ENCODE data around the gene GALNT18. TPM values are rescaled to one million over a fixed set of nuclear protein-coding genes. Genes with fewer than 3 reads are reported as not detected.

Gene GALNT18
- total RNA-seq, 1 experiment from 2014 or later: 15.1 TPM

DNA sequence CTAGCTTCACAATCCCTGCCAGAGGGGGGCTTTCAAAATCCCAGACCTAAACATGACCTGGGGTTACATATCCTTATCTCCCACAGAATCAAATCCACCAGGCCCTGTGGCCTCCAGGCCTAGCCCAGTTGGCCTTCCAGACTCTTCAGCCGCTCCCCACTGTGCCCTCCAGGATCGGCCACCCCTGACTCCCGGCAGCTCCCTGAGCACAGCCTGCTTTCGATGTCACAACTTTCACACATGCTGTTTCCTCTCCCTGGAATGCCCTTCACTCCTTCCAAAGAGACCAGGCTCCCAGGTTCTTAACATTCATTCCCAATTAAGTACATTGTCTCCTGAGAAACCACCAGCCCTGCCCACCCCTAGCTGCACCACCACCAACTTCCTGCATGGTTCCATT is 331.5 kb downstream of the GALNT18 start:
- Histone ChIP-seq H3K27ac (no peak overlapping the region), H3K27me3 (no peaks in the 10 kb centered on the region), H3K4me1 (no peaks in the 10 kb centered on the region; the same call in 1 of the 2 replicates), H3K9me3 (replicated peaks) (no peaks in the 10 kb centered on the region), H3K4me3 (no peak overlapping the region), H3K36me3 (no peaks in the 10 kb centered on the region)
- no peak for DNase-seq

DNA sequence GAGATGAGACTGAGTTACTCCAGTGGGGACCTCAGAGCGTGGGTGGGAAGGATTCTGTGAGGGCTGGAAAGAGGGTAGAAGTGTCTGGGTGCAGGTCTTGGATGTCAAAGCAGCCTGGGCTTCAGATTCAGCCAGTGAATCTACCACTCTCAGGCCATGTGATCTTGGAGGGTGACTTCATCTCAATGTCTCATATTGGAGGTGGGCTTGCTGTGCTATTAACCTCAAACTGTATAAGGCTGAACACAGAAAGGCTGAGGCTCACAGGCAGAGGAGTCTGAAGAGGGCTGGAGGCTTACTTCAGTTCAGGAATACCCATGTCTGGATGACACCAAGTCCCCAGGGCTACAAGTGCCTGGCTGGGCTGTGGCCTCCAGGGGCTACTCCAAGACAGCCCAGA is 332.1 kb downstream of the GALNT18 start:
- Histone ChIP-seq H3K27ac (no peak overlapping the region), H3K27me3 (no peaks in the 10 kb centered on the region), H3K4me3 (no peak overlapping the region), H3K4me1 (no peaks in the 10 kb centered on the region; the same call in 1 of the 2 replicates), H3K36me3 (no peaks in the 10 kb centered on the region), H3K9me3 (replicated peaks) (no peaks in the 10 kb centered on the region)
- no peak for DNase-seq

DNA sequence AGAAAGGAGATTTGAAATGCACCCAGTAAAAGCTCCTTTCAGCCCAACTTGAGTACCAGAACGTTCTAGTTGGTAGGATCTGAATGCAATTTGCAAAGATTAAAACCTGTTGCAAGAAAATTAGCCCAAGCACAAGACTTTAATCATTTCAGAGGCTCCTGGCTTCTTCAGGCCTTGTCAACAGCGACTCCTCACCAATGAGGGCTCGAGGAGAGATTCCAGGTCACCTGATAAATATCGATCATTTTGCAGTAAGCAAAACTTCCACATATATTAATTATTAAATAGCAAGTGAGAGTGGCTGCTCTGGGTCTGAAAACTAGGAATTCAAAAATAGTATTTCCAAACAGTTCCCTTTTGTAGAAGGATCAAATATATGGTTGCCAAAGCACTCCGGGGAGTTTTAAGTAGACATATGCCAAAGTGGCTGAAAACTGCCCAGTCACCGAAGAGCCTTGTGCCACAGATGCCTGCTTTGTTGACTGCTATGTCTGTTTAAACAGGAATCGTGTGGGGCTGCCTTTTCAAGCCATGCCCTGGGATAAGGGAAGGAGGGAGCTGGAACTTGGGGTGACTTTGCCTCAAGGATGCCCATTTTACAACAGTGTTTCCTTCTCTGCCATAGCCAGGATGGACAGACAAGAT is 332.7 kb downstream of the GALNT18 start:
- DNase-seq: no peak
- no peak overlapping the region for H3K4me3 ChIP-seq
- H3K9me3 ChIP-seq (replicated peaks): no peaks in the 10 kb centered on the region
- no peaks in the 10 kb centered on the region for H3K36me3 ChIP-seq
- no peaks in the 10 kb centered on the region; the same call in 1 of the 2 replicates for H3K4me1 ChIP-seq
- no peaks in the 10 kb centered on the region for H3K27me3 ChIP-seq
- H3K27ac ChIP-seq: no peak overlapping the region

DNA sequence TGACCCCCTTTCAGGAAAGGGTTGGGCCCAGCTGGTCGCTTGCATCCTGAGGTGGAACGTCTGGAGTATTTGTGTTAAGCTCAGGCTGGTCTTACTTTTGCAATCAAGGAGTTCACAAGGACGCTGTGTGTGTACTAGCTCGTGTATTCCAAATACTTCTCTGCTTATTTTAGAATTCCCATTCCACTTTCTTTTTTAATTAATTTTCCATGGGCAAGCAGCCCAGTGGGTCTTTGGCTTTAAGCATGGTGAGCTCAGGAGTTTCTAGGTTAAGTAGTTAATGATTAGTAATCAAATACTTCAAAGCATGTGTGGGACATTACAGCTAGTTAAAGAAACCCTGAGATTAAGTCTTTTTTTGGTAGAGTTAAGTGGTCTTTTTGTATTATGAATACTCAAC is 337.3 kb downstream of the GALNT18 start:
- DNase-seq: no peak
- no peak overlapping the region for H3K27ac ChIP-seq
- H3K4me3 ChIP-seq: no peak overlapping the region
- H3K36me3 ChIP-seq: no peaks in the 10 kb centered on the region
- peaks cover 14% of the 10 kb centered on the region for H3K4me1 ChIP-seq
- H3K9me3 ChIP-seq (replicated peaks): no peaks in the 10 kb centered on the region
- no peaks in the 10 kb centered on the region for H3K27me3 ChIP-seq

DNA sequence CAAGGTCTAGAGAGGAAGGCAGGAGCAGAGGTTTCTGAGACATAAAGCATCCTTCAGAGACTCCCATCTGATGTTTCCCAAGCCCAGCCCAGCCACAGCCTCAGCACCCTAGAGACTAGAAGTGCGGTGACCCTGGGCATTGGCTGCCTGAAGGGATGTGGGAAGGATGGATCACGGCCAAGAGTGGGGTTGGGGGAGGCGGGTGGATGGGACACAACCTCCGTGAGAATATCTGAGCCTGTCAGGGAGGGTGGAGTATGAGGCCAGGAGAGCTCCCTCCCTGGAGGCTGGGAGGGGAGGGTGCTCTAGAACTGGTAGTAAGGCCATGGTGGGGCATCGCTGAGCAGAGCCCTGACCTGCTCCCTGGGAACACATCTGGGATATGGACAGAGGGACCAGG is 340.2 kb downstream of the GALNT18 start:
- Histone ChIP-seq H3K4me1 (peaks cover 19% of the 10 kb centered on the region), H3K9me3 (replicated peaks) (no peaks in the 10 kb centered on the region), H3K27ac (no peak overlapping the region), H3K36me3 (no peaks in the 10 kb centered on the region), H3K4me3 (no peak overlapping the region), H3K27me3 (no peaks in the 10 kb centered on the region)
- DNase-seq: no peak

DNA sequence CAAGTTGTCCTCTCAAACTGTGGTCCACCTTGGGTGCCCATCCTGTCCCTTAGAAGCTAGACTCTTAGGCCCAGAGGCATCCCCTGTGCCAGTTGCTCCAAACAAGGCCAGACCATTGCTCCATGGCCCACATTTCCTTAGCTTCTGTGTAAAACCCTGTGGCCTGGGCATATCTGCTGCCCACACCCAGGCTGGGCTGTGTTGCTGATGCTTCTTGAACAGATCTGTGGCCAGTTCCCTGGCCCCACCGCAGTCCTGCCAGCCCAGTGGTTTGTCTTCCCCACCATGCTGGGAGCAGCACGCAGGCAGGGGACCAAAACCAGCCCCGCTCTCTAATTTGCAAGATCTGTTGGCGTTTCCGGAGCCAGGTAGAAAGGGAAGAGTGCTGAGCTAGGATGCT is 341.0 kb downstream of the GALNT18 start:
- Histone ChIP-seq H3K4me1 (peaks cover 19% of the 10 kb centered on the region), H3K4me3 (no peak overlapping the region), H3K9me3 (replicated peaks) (no peaks in the 10 kb centered on the region), H3K27me3 (no peaks in the 10 kb centered on the region), H3K36me3 (no peaks in the 10 kb centered on the region), H3K27ac (peak overlapping the region; percentile 69)
- no peak for DNase-seq

DNA sequence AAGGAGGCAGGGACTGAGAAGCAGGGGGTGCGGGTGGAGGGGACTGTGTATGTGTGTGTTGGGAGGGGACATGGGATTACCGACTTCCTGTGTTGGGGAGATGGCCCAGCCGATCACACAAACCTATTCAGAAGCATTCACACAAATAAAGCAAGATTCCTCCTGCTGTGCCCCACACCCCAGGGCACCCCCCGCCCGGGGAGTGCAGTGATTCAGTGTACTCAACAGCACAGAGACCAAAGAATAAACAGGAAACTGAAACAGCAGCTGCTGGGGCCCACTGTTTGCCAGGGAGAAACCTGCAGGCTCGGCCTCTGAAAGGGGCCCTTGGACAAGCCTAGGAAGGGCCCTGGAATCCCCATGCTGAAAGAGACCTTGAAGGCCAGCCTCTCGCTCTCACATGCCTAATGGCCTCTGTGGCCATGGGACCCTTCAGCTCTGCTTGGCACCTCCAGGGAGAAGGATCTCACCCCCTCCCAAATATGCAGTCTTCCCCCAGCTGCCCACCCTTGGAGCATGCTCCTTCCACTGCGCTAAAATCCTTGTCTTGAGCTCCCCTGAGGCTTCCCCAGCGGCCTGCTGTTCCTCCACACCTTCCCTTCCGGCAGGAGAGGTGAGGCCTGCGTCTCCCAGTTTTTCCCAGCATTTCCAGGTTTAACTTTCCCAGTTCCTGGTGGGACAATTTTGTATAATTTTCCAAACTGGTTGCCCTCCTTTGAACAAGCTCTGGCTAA is 341.7 kb downstream of the GALNT18 start:
- H3K36me3 ChIP-seq: no peaks in the 10 kb centered on the region
- peak overlapping the region; percentile 69 for H3K27ac ChIP-seq
- peaks cover 19% of the 10 kb centered on the region for H3K4me1 ChIP-seq
- no peak overlapping the region for H3K4me3 ChIP-seq
- peak; percentile 90 to 95 for DNase-seq
- H3K27me3 ChIP-seq: no peaks in the 10 kb centered on the region
- no peaks in the 10 kb centered on the region for H3K9me3 ChIP-seq (replicated peaks)

DNA sequence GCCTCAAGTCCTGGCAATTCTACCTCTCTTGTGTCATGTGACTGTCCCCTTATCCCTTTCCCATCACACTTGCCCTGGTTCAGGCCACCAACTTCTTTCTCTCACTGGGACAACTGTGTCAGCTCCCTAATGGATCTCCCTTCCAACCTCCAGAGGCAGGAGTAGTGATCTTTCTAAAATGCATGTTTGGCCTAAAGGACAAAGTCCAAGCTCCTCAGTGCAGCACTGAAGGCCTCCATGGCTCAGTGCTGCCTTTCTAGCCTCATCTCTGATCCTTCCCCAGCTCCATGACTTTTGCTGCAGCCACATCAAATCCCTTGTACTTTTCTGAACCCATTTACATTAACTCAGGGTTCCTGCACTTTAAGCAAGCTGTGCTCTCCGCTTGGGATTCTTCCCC is 349.6 kb downstream of the GALNT18 start:
- Histone ChIP-seq H3K27me3 (no peaks in the 10 kb centered on the region), H3K4me1 (no peaks in the 10 kb centered on the region), H3K9me3 (replicated peaks) (no peaks in the 10 kb centered on the region; the same call in 1 of the 2 replicates), H3K36me3 (no peaks in the 10 kb centered on the region), H3K27ac (no peak overlapping the region), H3K4me3 (no peak overlapping the region)
- DNase-seq: no peak

DNA sequence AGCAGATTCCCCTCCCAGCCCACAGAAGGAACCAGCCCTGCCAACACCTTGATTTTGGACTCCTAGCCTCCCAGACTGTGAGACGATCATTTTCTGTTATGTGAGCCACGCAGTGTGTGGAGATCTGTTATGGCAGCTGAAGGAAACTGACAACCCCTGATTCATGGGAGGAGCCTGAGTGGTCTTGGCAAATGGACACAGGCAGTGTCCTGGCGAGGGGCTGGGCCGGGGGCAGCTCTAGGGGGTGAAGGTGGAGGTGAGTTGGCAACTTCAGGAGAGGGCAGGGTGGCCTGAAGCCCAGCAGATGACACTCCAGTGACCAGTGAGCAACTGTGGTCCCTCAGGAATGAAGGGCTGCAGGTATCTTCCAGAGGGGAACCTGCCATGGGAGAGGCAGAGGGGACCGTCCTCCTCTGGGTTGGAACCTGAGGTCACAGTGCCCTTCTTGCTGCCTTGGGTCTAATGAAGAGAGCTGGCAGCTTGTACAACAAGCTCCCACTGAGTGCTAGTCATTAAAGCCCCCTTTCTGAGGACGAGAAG is 351.5 kb downstream of the GALNT18 start:
- H3K4me3 ChIP-seq: no peak overlapping the region
- no peak overlapping the region for H3K27ac ChIP-seq
- no peaks in the 10 kb centered on the region for H3K36me3 ChIP-seq
- DNase-seq: no peak
- H3K9me3 ChIP-seq (replicated peaks): no peaks in the 10 kb centered on the region; the same call in 1 of the 2 replicates
- H3K4me1 ChIP-seq: no peaks in the 10 kb centered on the region
- no peaks in the 10 kb centered on the region for H3K27me3 ChIP-seq

DNA sequence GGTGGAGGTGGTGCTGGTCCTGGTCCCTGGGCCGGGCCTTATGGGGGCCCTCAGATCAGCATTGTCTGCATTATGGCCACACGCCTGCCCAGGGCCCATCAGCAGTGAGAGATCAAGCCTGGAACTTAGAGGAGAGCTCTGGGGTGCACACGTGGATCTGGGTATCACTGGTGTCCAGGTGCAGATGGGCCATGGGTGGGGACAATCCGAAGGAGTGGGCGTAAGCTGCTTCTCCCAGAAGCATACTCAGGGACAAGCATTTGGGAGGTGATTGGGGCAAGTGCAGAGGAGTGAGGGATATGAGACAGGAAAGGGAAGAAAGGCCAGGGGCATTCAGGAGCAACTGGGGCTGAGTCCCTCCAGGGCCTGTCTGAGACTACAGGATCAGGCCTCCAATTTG is 353.1 kb downstream of the GALNT18 start:
- Histone ChIP-seq H3K4me1 (no peaks in the 10 kb centered on the region), H3K9me3 (replicated peaks) (no peaks in the 10 kb centered on the region), H3K36me3 (no peaks in the 10 kb centered on the region), H3K27me3 (no peaks in the 10 kb centered on the region), H3K4me3 (no peak overlapping the region), H3K27ac (no peak overlapping the region)
- no peak for DNase-seq

DNA sequence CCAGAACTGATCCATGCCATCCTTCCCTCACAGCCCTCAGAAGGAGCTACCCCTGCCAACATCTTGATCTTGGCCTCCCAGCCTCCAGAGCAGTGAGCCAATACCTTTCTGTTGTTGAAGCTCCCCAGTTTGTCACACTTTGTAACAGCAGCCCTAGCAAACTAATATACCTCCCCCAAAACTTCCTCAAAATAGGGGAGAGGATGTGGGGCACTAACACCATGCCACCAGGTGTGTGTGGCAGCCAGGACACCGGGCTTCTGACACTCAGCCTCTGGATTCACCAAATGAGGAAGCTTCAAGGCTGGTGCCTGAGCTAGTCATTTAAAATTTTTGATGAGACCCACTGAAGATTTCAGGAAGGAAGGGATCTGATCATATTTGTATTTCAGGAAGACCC is 353.7 kb downstream of the GALNT18 start:
- no peaks in the 10 kb centered on the region for H3K9me3 ChIP-seq (replicated peaks)
- DNase-seq: no peak
- H3K36me3 ChIP-seq: no peaks in the 10 kb centered on the region
- H3K27ac ChIP-seq: no peak overlapping the region
- no peak overlapping the region for H3K4me3 ChIP-seq
- H3K4me1 ChIP-seq: no peaks in the 10 kb centered on the region
- no peaks in the 10 kb centered on the region for H3K27me3 ChIP-seq

DNA sequence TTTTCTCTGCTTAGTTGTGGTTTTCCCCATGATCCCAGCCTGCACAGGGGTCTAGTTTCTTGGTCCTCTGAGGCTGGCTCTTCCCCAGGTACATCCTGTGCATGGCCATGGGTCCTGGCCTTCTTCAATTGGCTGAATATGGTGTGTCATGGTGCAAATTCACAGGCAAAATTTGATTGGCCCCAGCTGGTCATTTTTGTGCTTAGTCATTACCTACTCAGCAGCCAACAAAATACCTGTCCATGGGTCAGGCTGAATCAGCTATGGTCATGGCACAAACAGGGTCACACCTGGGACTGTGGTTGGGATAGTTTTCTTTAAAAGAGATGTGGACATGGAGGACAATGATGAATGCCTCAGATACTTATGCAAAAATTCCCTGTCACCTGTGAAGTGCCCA is 354.5 kb downstream of the GALNT18 start:
- Histone ChIP-seq H3K27ac (no peak overlapping the region), H3K27me3 (no peaks in the 10 kb centered on the region), H3K36me3 (no peaks in the 10 kb centered on the region), H3K4me3 (no peak overlapping the region), H3K9me3 (replicated peaks) (no peaks in the 10 kb centered on the region), H3K4me1 (no peaks in the 10 kb centered on the region)
- DNase-seq: no peak

DNA sequence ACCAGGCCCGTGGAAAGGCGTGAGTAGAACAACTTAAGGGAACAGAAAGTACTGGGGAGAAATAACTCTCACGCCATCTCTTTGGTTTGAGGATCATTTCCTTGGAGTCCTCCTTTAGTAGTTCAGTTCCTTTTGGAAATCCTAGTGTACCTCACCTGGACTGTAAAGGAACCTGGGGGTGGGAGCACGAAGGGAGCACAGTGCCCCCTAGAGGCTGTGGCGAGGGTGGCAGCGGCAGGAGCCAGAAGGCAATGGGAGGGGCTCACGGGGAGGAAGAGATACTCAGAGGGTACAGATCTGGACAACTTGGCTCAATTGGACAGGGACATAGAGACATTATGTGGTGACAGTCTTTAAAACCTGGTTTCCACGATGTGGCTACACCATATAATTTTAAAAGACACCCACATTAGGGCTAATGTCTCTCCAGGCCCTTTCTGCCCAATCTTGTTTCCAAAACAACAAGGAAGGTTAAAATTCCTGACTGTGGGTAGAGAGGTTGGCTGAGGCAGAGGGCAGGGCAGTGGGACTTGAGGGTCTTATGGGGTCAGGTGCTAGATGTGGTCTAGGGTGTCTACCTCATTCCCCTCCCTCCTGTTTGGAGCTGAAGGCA is 355.7 kb downstream of the GALNT18 start:
- DNase-seq: peak; percentile 40 to 64
- H3K36me3 ChIP-seq: no peaks in the 10 kb centered on the region
- H3K27ac ChIP-seq: no peak overlapping the region
- no peak overlapping the region for H3K4me3 ChIP-seq
- H3K9me3 ChIP-seq (replicated peaks): no peaks in the 10 kb centered on the region
- H3K4me1 ChIP-seq: no peaks in the 10 kb centered on the region
- H3K27me3 ChIP-seq: no peaks in the 10 kb centered on the region

DNA sequence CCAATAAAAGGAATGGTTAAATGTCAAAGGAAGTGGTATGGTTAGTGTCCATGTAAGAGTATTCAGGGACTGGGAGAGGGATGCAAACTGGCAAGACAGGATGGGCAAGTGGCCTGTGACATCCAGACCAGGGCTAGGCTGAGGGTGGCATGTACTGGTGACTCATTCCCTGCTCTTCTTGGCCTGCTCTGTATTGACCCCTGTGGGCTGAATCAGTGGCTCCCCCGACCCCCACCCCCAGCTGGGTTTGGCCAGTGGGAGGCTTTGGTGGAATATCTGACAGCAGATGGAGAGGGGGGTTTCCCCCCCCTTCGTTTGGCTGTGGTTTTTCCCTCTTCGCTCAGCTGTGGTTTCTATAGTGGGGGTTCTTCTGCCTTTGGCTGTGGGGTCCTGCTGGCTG is 356.5 kb downstream of the GALNT18 start:
- Histone ChIP-seq H3K4me3 (no peak overlapping the region), H3K9me3 (replicated peaks) (no peaks in the 10 kb centered on the region), H3K4me1 (no peaks in the 10 kb centered on the region), H3K36me3 (no peaks in the 10 kb centered on the region), H3K27ac (no peak overlapping the region), H3K27me3 (no peaks in the 10 kb centered on the region)
- no peak for DNase-seq

DNA sequence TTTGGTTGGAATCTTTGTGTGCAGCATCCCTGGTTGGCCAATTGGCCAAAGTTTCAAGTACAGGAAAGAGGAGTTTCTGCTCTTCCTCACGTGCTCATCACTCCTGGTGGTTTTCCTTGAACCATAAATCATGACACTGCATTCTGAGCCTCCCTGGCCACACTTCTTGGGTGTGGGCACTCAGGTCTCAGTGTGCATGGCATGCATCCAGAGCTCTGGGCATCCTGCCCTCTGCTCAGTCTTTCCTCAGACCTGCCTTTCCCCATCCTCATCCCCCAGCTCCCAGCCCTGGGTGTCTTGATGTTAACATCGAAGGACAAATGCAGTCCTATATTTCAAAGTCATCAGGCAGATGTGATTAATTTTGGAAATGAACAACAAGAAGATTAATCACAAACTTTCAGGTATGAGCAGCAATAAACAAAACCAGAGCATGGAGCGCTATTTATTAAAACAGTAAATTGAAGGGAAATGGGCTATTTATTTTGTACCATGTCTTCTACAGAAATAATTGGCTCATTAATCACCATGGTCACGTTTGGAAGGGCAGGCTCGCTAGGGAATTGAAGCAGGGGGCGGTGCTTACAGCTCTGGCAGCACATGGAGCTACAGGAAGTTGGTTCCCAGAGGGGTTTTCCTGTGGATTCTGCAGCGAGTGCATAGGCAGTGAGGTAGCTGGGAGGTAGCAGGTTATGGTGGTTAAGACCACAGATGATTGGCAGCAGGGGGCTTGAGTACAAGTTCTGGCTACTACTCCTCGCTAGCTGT is 358.4 kb downstream of the GALNT18 start:
- no peak for DNase-seq
- no peaks in the 10 kb centered on the region for H3K4me1 ChIP-seq
- no peaks in the 10 kb centered on the region for H3K9me3 ChIP-seq (replicated peaks)
- no peak overlapping the region for H3K4me3 ChIP-seq
- no peaks in the 10 kb centered on the region for H3K36me3 ChIP-seq
- H3K27me3 ChIP-seq: no peaks in the 10 kb centered on the region
- H3K27ac ChIP-seq: no peak overlapping the region

All from SJCRH30 (cell line).